Tibial artery (tissue), 4 donors: ENCODE results near the gene DBN1.

Experiments used
- DNase-seq, 2 donors: peaks; one replicate each; pipeline ENCODE4 v3.0.0-alpha.2; 2019
- H3K27ac ChIP-seq, 2 donors: fragments of 200-600 bp; sonication (generic) in 1 of 2; 1 replicate in 1 of 2; 2 replicates in 1 of 2; pipeline ENCODE4 v1.5.1; 2018 to 2019; ENCODE audit warnings: mild to moderate bottlenecking in 1 of 2
- H3K27me3 ChIP-seq, 2 donors: fragments of 200-600 bp; sonication (generic) in 1 of 2; one replicate each; pipeline versions ENCODE4 v1.5.1 to v1.6.0; 2016 to 2019
- H3K36me3 ChIP-seq, 3 donors: fragments of 200-600 bp; sonication (generic) in 2 of 3; one replicate each; pipeline ENCODE4 v1.5.1; 2016 to 2019; ENCODE audit warnings: mild to moderate bottlenecking in 2 of 3
- H3K4me1 ChIP-seq, 4 donors: fragments of 200-600 bp; sonication (generic) in 2 of 4; 1 replicate in 3 of 4; 2 replicates in 1 of 4; pipeline ENCODE4 v1.5.1; 2016 to 2019
- H3K4me3 ChIP-seq, 2 donors: fragments of 200-600 bp; sonication (generic) in 1 of 2; 1 replicate in 1 of 2; 2 replicates in 1 of 2; pipeline ENCODE4 v1.5.1; 2018 to 2019; ENCODE audit warnings: mild to moderate bottlenecking in 2 of 2
- H3K9me3 ChIP-seq, 3 donors: fragments of 200-600 bp; sonication (generic) in 1 of 3; one replicate each; pipeline ENCODE4 v1.5.1; 2016 to 2019
- CTCF ChIP-seq, 2 experiments: fragments of 200-600 bp in 1 of 2; fragments of 450-650 bp in 1 of 2; IDR thresholded peaks; one replicate each; pipeline ENCODE4 v1.5.1; 2017 to 2019; ENCODE audit warnings: antibody characterized with exemption in 2 of 2, mild to moderate bottlenecking in 1 of 2, moderate library complexity in 1 of 2
- intact Hi-C: fragments of 100-400 bp; cut with DNase I; formaldehyde crosslinking; loops from one replicate; pipeline ENCODE4 v1.15.0; 2023; ENCODE audit warnings: low total_unique reads

Gene DBN1

GRCh38 chr5:177503351-177504085, 30.1 kb upstream of the DBN1 start:
- Histone ChIP-seq H3K4me1 (peaks cover 0 to 9% (median 4%) of the 10 kb centered on the region in 4 donors), H3K36me3 (peaks cover 0 to 2% (median 0%) of the 10 kb centered on the region in 3 donors), H3K4me3 (no peak overlapping the region), H3K9me3 (no peaks in the 10 kb centered on the region), H3K27ac (no peak overlapping the region), H3K27me3 (no peaks in the 10 kb centered on the region)
- intact Hi-C loops, result loop anchor here (5.0 kb wide), 1 partner anchor 111 kb away; no protein-coding TSS in a partner anchor
- no peak for TF ChIP-seq CTCF (IDR thresholded peaks at IDR 0.05)
- DNase-seq, result no peak

GRCh38 chr5:177502886-177503285, 29.5 kb upstream of the DBN1 start:
- Histone ChIP-seq H3K4me3 (no peak overlapping the region), H3K36me3 (no peaks in the 10 kb centered on the region), H3K27me3 (no peaks in the 10 kb centered on the region), H3K9me3 (no peaks in the 10 kb centered on the region), H3K4me1 (peaks cover 0 to 15% (median 10%) of the 10 kb centered on the region in 4 donors), H3K27ac (no peak overlapping the region)
- no peak for DNase-seq
- no peak for TF ChIP-seq CTCF (IDR thresholded peaks at IDR 0.05)
- intact Hi-C loops, result loop anchor here (5.0 kb wide), 1 partner anchor 111 kb away; no protein-coding TSS in a partner anchor

GRCh38 chr5:177501874-177502678, 28.6 kb upstream of the DBN1 start:
- no peak for DNase-seq
- no peaks in the 10 kb centered on the region for H3K27me3 ChIP-seq
- no peaks in the 10 kb centered on the region for H3K36me3 ChIP-seq
- TF ChIP-seq CTCF (IDR thresholded peaks at IDR 0.05), result no peak
- intact Hi-C loops, result loop anchor here (5.0 kb wide), 1 partner anchor 110 kb away; no protein-coding TSS in a partner anchor
- no peak overlapping the region for H3K4me3 ChIP-seq
- H3K4me1 ChIP-seq, result peaks cover 0 to 17% (median 10%) of the 10 kb centered on the region in 4 donors
- H3K9me3 ChIP-seq, result no peaks in the 10 kb centered on the region
- H3K27ac ChIP-seq, result no peak overlapping the region

GRCh38 chr5:177500685-177501522, 27.5 kb upstream of the DBN1 start:
- Histone ChIP-seq H3K27me3 (no peaks in the 10 kb centered on the region), H3K36me3 (peaks cover 0 to 5% (median 0%) of the 10 kb centered on the region in 3 donors), H3K9me3 (no peaks in the 10 kb centered on the region), H3K4me1 (peaks cover 0 to 24% (median 15%) of the 10 kb centered on the region in 4 donors), H3K4me3 (no peak overlapping the region), H3K27ac (peak overlapping the region in 1 of 2 donors; percentile 18)
- intact Hi-C loops, result loop anchor here (5.0 kb wide), 1 partner anchor 109 kb away; no protein-coding TSS in a partner anchor
- peak; percentile 87 to 93 for TF ChIP-seq CTCF (IDR thresholded peaks at IDR 0.05)
- DNase-seq, result peak; percentile 90 to 92

- H3K4me3 ChIP-seq, result no peak overlapping the region
- no peaks in the 10 kb centered on the region for H3K27me3 ChIP-seq
- no peak for TF ChIP-seq CTCF (IDR thresholded peaks at IDR 0.05)
- no peak for DNase-seq
- intact Hi-C loops, result loop anchor here (2.0 to 5.0 kb wide), 2 partner anchors 45 to 108 kb away; no protein-coding TSS in a partner anchor
- no peaks in the 10 kb centered on the region for H3K9me3 ChIP-seq
- peaks cover 0 to 5% (median 0%) of the 10 kb centered on the region in 3 donors for H3K36me3 ChIP-seq
- peaks cover 0 to 35% (median 26%) of the 10 kb centered on the region in 4 donors for H3K4me1 ChIP-seq
- peak overlapping the region in 1 of 2 donors; percentile 18 for H3K27ac ChIP-seq
Observed at GRCh38 chr5:177499842-177500241, 26.4 kb upstream of the DBN1 start.
